SH-SY5Y (cell line): ENCODE results near the gene ATG13.

Experiments
- GATA2 ChIP-seq: IDR thresholded peaks from 2 replicates; pipeline ENCODE4 v1.6.1; 2011; ENCODE audit warnings: mild to moderate bottlenecking, low read depth, low read length
- GATA3 ChIP-seq: IDR thresholded peaks from 2 replicates; pipeline ENCODE4 v1.6.1; 2011; ENCODE audit warnings: low read depth, mild to moderate bottlenecking, low read length, moderate library complexity

GRCh38 chr11:46694072-46694471, 76.7 kb downstream of the ATG13 start:
- TF ChIP-seq GATA2 (no peak), GATA3 (no peak)
